K562 (cell line): Measurements from ENCODE around the gene ZNF124. TPM values are rescaled to one million over a fixed set of nuclear protein-coding genes. Genes with fewer than 3 reads are reported as not detected.

Experiments
- GABPB2 ChIP-seq: fragments of 250-450 bp; sonication (Bioruptor Pico); conservative IDR thresholded peaks from 2 replicates; pipeline ENCODE4 v1.5.1; 2021; ENCODE audit warnings: mild to moderate bottlenecking
- KLF13 ChIP-seq: fragments of 450-650 bp; IDR thresholded peaks from 2 replicates; pipeline ENCODE4 v1.6.1; 2016; ENCODE audit warnings: missing genetic modification characterization, low read depth, mild to moderate bottlenecking, missing compliant biosample characterization, moderate library complexity, borderline replicate concordance
- PHF20 ChIP-seq: fragments of 450-650 bp; IDR thresholded peaks from 2 replicates; pipeline ENCODE4 v1.6.1; 2018; ENCODE audit not compliant: partially characterized antibody
- SIRT6 ChIP-seq: IDR thresholded peaks from one replicate; pipeline ENCODE4 v1.6.1; 2012; ENCODE audit warnings: low read depth, mild to moderate bottlenecking, control low read depth, inconsistent platforms, low read length, moderate library complexity
- SRSF9 ChIP-seq: fragments of 200-400 bp; formaldehyde crosslinking; IDR thresholded peaks from 2 replicates; pipeline ENCODE4 v1.6.1; 2017; ENCODE audit warnings: low read depth, low read length, borderline replicate concordance
- TAL1 ChIP-seq: fragments of 450-650 bp; IDR thresholded peaks from 2 replicates; pipeline ENCODE4 v1.6.1; 2016; ENCODE audit warnings: mild to moderate bottlenecking
- TOE1 ChIP-seq, 2 experiments: fragments of 450-650 bp in 1 of 2; sonication (generic) in 1 of 2; formaldehyde crosslinking in 1 of 2; IDR thresholded peaks; 2 replicates each; pipeline versions ENCODE4 v1.7.1 to v1.8.0; 2016 to 2022; ENCODE audit warnings: borderline replicate concordance in 2 of 2, mild to moderate bottlenecking in 2 of 2, antibody characterized with exemption in 1 of 2, inconsistent platforms in 1 of 2, low read depth in 1 of 2, missing genetic modification reagents in 1 of 2, moderate library complexity in 1 of 2
- ZEB2 ChIP-seq: fragments of 450-650 bp; IDR thresholded peaks from 2 replicates; pipeline ENCODE4 v1.6.1; 2016
- polyA plus RNA-seq, 8 experiments: library from polyadenylated mRNA; depleted of rRNA in 4 of 8; stranded (reverse) in 5 of 8; unstranded in 3 of 8; fragments of >200 nt; fragmentation: Nextera tagmentation in 2 of 8; fragmentation: Illumina TruSeq in 1 of 8; extraction: Ambion mirVana in 2 of 8; extraction: Trizol in 1 of 8; gene quantifications; 2 replicates each; pipeline versions ENCODE4 v1.2.1 to v1.2.3, GENCODE V29; 2011 to 2014; ENCODE audit warnings: inconsistent platforms in 1 of 8, missing spikeins in 1 of 8
- total RNA-seq, 7 experiments: library from RNA; depleted of rRNA in 6 of 7; stranded (reverse); fragments of >200 nt in 6 of 7; fragmentation: Illumina TruSeq in 2 of 7; extraction: Trizol in 2 of 7; gene quantifications; 2 replicates each; pipeline versions ENCODE4 v1.2.1 to v1.2.3, GENCODE V29; 2011 to 2021; ENCODE audit warnings: low replicate concordance in 1 of 7
- TF ChIP-seq, protein P1 (sequence below), 2 experiments: fragments of 450-650 bp in 1 of 2; sonication (generic) in 1 of 2; formaldehyde crosslinking in 1 of 2; IDR thresholded peaks; 2 replicates each; pipeline versions ENCODE4 v1.7.1 to v1.9.0; 2016 to 2022; ENCODE audit warnings: inconsistent platforms in 1 of 2, mild to moderate bottlenecking in 1 of 2, missing genetic modification reagents in 1 of 2
- TF ChIP-seq, protein P2 (sequence below), 2 experiments: IDR thresholded peaks; 2 replicates each; pipeline ENCODE4 v1.6.1; 2011; ENCODE audit warnings: borderline replicate concordance in 1 of 2, control low read depth in 1 of 2, low read depth in 1 of 2, low read length in 1 of 2, mild to moderate bottlenecking in 1 of 2, mixed read lengths in 1 of 2, moderate library complexity in 1 of 2; ENCODE audit not compliant: insufficient read depth in 1 of 2, insufficient read length in 1 of 2, poor library complexity in 1 of 2, severe bottlenecking in 1 of 2; ENCODE audit errors: extremely low read depth in 1 of 2
- TF ChIP-seq, protein P3 (sequence below): fragments of 450-650 bp; formaldehyde crosslinking; IDR thresholded peaks from 2 replicates; pipeline ENCODE4 v1.4.0; 2022; ENCODE audit warnings: mild to moderate bottlenecking, moderate library complexity
- TF ChIP-seq, protein P4 (sequence below): fragments of 200-800 bp; sonication (Bioruptor generic); IDR thresholded peaks from 2 replicates; pipeline ENCODE4 v1.6.1; 2017; ENCODE audit warnings: missing genetic modification characterization, missing compliant biosample characterization

ZNF124 gene
- total and polyA plus RNA-seq, 9 of the 15 experiments (the other 6 are each of a cell fraction or from before 2014, with no cell fraction given): 7.6 to 71.5 (median 20.2) TPM

DNA sequence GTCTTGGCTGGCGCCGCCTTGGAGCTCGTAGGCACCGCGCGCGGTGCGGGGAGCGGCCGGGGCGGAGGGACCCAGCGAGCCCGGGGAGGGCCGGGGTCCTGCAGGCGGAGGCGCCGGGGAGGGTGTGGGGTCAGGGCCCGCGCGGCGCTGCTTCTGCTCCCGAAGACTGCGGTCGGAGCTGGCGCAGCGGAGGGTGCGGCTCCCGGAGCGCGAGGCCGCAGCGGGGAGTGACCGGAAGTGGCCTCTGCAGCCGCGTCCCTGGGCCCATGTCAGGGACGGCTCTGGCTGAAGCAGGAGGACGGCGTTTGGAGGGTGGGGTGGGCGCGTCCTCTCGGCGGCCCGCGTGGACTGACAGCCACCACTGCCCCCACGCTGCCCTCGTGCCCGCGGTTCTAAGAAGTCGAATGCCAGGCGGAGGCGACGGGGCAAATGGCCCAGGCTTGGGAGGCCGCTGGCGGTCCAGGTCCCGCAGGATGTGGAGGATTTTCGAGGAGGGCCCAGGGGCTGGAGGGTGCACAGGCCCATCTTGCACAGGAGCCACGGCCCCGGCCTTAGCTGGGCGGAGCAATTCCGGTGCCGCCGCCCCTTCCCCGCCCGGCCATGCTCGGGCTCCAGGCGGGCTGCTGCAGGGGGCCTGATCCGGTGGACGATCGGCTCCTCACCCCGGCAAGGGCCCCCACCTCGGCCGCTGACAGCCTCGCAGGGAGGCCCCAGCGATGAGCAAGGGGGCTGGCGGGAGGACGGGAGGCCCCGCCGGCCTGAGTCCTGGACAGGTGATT is 59.9 kb downstream of the ZNF124 start (continued):
- TF ChIP-seq, protein P1, sequence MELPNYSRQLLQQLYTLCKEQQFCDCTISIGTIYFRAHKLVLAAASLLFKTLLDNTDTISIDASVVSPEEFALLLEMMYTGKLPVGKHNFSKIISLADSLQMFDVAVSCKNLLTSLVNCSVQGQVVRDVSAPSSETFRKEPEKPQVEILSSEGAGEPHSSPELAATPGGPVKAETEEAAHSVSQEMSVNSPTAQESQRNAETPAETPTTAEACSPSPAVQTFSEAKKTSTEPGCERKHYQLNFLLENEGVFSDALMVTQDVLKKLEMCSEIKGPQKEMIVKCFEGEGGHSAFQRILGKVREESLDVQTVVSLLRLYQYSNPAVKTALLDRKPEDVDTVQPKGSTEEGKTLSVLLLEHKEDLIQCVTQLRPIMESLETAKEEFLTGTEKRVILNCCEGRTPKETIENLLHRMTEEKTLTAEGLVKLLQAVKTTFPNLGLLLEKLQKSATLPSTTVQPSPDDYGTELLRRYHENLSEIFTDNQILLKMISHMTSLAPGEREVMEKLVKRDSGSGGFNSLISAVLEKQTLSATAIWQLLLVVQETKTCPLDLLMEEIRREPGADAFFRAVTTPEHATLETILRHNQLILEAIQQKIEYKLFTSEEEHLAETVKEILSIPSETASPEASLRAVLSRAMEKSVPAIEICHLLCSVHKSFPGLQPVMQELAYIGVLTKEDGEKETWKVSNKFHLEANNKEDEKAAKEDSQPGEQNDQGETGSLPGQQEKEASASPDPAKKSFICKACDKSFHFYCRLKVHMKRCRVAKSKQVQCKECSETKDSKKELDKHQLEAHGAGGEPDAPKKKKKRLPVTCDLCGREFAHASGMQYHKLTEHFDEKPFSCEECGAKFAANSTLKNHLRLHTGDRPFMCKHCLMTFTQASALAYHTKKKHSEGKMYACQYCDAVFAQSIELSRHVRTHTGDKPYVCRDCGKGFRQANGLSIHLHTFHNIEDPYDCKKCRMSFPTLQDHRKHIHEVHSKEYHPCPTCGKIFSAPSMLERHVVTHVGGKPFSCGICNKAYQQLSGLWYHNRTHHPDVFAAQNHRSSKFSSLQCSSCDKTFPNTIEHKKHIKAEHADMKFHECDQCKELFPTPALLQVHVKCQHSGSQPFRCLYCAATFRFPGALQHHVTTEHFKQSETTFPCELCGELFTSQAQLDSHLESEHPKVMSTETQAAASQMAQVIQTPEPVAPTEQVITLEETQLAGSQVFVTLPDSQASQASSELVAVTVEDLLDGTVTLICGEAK (IDR thresholded peaks at IDR 0.05): peak; percentile 79
- TF ChIP-seq, protein P1 (CRISPR knock-in tag; IDR thresholded peaks at IDR 0.05): no peak
- no peak for TF ChIP-seq SIRT6
- TF ChIP-seq ZEB2: 0 out of 2 replicates have a peak, but pooled peaks have one; percentile 28
- peak; percentile 43; the same call in 1 of the 2 replicates for TF ChIP-seq KLF13 (tag)
- TF ChIP-seq GABPB2 (CRISPR knock-in tag): no peak
- TF ChIP-seq, protein P2, sequence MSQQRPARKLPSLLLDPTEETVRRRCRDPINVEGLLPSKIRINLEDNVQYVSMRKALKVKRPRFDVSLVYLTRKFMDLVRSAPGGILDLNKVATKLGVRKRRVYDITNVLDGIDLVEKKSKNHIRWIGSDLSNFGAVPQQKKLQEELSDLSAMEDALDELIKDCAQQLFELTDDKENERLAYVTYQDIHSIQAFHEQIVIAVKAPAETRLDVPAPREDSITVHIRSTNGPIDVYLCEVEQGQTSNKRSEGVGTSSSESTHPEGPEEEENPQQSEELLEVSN (IDR thresholded peaks at IDR 0.05; ENCODE audit: borderline replicate concordance in 1 of 2, extremely low read depth in 1 of 2, insufficient read depth in 1 of 2, insufficient read length in 1 of 2, low read depth in 1 of 2, low read length in 1 of 2, poor library complexity in 1 of 2, severe bottlenecking in 1 of 2): peak; percentile 84 to 86
- peak; percentile 63 for TF ChIP-seq PHF20
- TF ChIP-seq TAL1: no peak
- TF ChIP-seq, protein P3, sequence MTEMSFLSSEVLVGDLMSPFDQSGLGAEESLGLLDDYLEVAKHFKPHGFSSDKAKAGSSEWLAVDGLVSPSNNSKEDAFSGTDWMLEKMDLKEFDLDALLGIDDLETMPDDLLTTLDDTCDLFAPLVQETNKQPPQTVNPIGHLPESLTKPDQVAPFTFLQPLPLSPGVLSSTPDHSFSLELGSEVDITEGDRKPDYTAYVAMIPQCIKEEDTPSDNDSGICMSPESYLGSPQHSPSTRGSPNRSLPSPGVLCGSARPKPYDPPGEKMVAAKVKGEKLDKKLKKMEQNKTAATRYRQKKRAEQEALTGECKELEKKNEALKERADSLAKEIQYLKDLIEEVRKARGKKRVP (CRISPR knock-in tag): no peak
- TF ChIP-seq TOE1 (IDR thresholded peaks at IDR 0.05; ENCODE audit: borderline replicate concordance): peak; percentile 32; the same call in 1 of the 2 replicates
- no peak for TF ChIP-seq TOE1 (CRISPR knock-in tag; IDR thresholded peaks at IDR 0.05; ENCODE audit: borderline replicate concordance, low read depth)
- TF ChIP-seq SRSF9: no peak
- TF ChIP-seq, protein P4, sequence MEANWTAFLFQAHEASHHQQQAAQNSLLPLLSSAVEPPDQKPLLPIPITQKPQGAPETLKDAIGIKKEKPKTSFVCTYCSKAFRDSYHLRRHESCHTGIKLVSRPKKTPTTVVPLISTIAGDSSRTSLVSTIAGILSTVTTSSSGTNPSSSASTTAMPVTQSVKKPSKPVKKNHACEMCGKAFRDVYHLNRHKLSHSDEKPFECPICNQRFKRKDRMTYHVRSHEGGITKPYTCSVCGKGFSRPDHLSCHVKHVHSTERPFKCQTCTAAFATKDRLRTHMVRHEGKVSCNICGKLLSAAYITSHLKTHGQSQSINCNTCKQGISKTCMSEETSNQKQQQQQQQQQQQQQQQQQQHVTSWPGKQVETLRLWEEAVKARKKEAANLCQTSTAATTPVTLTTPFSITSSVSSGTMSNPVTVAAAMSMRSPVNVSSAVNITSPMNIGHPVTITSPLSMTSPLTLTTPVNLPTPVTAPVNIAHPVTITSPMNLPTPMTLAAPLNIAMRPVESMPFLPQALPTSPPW (CRISPR knock-in tag): peak; percentile 58; the same call in 1 of the 2 replicates
